ENCODE measurements around the gene RFTN1.
A peak's percentile ranks its signal among the peaks of the same experiment; 100 is the strongest.

Gene RFTN1

DNA sequence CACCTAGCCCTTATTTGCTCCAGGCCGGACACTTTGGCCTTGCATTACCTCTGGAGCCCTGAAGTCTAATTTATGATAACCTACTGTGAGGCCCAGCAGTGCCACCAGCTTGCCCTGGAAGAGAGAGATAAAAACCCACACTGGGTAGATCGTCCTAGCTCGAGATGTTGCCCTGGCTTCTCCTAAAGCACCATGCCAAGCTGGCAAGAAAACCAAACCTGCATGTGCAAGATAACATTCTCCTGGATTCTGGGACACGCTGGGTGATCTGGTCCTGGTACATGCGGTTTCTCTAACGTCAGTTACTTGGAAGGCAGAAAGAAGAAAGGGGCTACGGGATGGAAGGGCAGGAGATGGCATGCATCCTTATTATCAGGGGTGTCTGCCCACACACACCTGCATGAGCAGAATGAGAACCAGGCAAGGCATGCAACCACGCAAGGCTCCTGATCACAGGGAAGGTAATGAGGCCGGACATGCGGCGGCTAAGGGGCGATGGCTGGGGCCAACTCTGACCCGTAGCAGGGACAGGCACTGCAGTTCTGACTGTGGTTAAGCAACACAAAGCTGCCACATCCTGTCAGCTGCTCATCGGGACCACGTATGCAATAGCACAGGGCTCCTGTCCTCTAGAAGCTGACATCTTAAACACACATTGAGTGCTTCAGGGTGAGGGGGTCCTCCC is 175.5 kb downstream of the RFTN1 start:
- no peak overlapping the region for H3K4ac ChIP-seq (ENCODE audit: low read length)
- H2BK5ac ChIP-seq (ENCODE audit: low read length): no peak overlapping the region
- no peak overlapping the region for H3K23ac ChIP-seq (ENCODE audit: low read depth, low read length, poor library complexity)
- no peak overlapping the region for H4K91ac ChIP-seq (ENCODE audit: low read depth, low read length, poor library complexity)
- H2BK15ac ChIP-seq (ENCODE audit: low read length): no peak overlapping the region
- no peak overlapping the region for H2BK120ac ChIP-seq (ENCODE audit: low read depth, low read length)
- H3K9me3 ChIP-seq (replicated peaks in 1 of 2; ENCODE audit: control insufficient read depth in 2 of 2, insufficient read depth in 1 of 2, low read depth in 1 of 2, low read length in 2 of 2): peaks cover 0 to 7% of the 10 kb centered on the region in 2 donors
- no peak overlapping the region for H3K27ac ChIP-seq (replicated peaks; ENCODE audit: low read length)
- H4K8ac ChIP-seq (ENCODE audit: low read depth, low read length): no peak overlapping the region
- no peak overlapping the region for H3K14ac ChIP-seq (ENCODE audit: low read length)
- H2AFZ ChIP-seq (ENCODE audit: low read length): no peak overlapping the region
- no peaks in the 10 kb centered on the region for H3K79me1 ChIP-seq (ENCODE audit: low read depth, low read length)
- peaks cover 2 to 4% of the 10 kb centered on the region in 2 donors for H3K36me3 ChIP-seq (replicated peaks in 1 of 2; ENCODE audit: control insufficient read depth in 2 of 2, insufficient read depth in 2 of 2, low read length in 2 of 2)
- no peak overlapping the region for H3K9ac ChIP-seq (ENCODE audit: low read depth, low read length, poor library complexity)
- peak overlapping the region; percentile 50 for H3K18ac ChIP-seq (ENCODE audit: low read length)
- no peak overlapping the region for H3K4me2 ChIP-seq (ENCODE audit: insufficient read depth, low read length, poor library complexity, severe bottlenecking)
- no CpG with 5 or more reads among the region's 15 CpGs for whole genome bisulfite sequencing, 2 donors (ENCODE audit: extremely low coverage in 2 of 2, insufficient read length in 2 of 2, insufficient replicate concordance in 1 of 2)
- no peak overlapping the region for H2BK12ac ChIP-seq (ENCODE audit: low read length)
- DNase-seq (ENCODE audit: low spot score): no peak
- H2AK5ac ChIP-seq (ENCODE audit: low read depth, low read length): no peak overlapping the region
- no peaks in the 10 kb centered on the region for H3K27me3 ChIP-seq (ENCODE audit: control insufficient read depth in 3 of 3, insufficient read depth in 3 of 3, low read depth in 1 of 3, low read length in 3 of 3)
- H3K4me3 ChIP-seq (ENCODE audit: low read length in 2 of 2): no peak overlapping the region
- peaks cover 11 to 12% of the 10 kb centered on the region in 2 donors for H3K4me1 ChIP-seq (ENCODE audit: control insufficient read depth in 2 of 2, insufficient read depth in 1 of 2, low read depth in 1 of 2, low read length in 2 of 2)

DNA sequence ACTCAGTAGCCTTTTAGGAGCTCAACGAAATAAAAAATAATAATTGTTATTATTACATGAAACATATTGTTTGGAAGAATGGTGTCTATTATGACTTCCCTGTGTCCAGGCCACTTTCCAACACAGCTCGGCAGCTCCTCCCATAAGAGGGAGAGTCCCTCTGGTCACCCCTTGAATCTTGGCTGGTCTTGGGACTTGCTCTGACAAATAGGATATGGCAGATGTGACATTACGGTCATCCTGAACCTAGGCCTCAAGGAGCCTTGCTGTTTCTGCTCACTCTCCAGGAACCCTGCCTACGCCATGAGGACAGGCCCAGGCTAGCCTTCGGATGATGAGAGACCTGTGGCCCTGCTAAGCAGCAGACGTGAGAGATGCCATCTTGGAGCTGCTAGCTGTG is 176.7 kb downstream of the RFTN1 start:
- no peak overlapping the region for H2AK5ac ChIP-seq (ENCODE audit: low read depth, low read length)
- no peaks in the 10 kb centered on the region for H3K79me1 ChIP-seq (ENCODE audit: low read depth, low read length)
- H3K27ac ChIP-seq (replicated peaks; ENCODE audit: low read length): no peak overlapping the region
- H3K4me3 ChIP-seq (ENCODE audit: low read length in 2 of 2): no peak overlapping the region
- H3K18ac ChIP-seq (ENCODE audit: low read length): no peak overlapping the region
- peaks cover 2 to 10% of the 10 kb centered on the region in 2 donors for H3K9me3 ChIP-seq (replicated peaks in 1 of 2; ENCODE audit: control insufficient read depth in 2 of 2, insufficient read depth in 1 of 2, low read depth in 1 of 2, low read length in 2 of 2)
- H3K23ac ChIP-seq (ENCODE audit: low read depth, low read length, poor library complexity): no peak overlapping the region
- no peak overlapping the region for H3K14ac ChIP-seq (ENCODE audit: low read length)
- no peak overlapping the region for H2BK12ac ChIP-seq (ENCODE audit: low read length)
- H3K4me2 ChIP-seq (ENCODE audit: insufficient read depth, low read length, poor library complexity, severe bottlenecking): no peak overlapping the region
- WGBS, 2 donors (ENCODE audit: extremely low coverage in 2 of 2, insufficient read length in 2 of 2, insufficient replicate concordance in 1 of 2): no CpG with 5 or more reads among the region's 6 CpGs
- H2BK120ac ChIP-seq (ENCODE audit: low read depth, low read length): no peak overlapping the region
- no peaks in the 10 kb centered on the region for H3K27me3 ChIP-seq (ENCODE audit: control insufficient read depth in 3 of 3, insufficient read depth in 3 of 3, low read depth in 1 of 3, low read length in 3 of 3)
- H4K8ac ChIP-seq (ENCODE audit: low read depth, low read length): no peak overlapping the region
- DNase-seq (ENCODE audit: low spot score): no peak
- H4K91ac ChIP-seq (ENCODE audit: low read depth, low read length, poor library complexity): no peak overlapping the region
- H2BK15ac ChIP-seq (ENCODE audit: low read length): no peak overlapping the region
- no peak overlapping the region for H3K4ac ChIP-seq (ENCODE audit: low read length)
- no peak overlapping the region for H2AFZ ChIP-seq (ENCODE audit: low read length)
- no peak overlapping the region for H3K9ac ChIP-seq (ENCODE audit: low read depth, low read length, poor library complexity)
- H3K4me1 ChIP-seq (ENCODE audit: control insufficient read depth in 2 of 2, insufficient read depth in 1 of 2, low read depth in 1 of 2, low read length in 2 of 2): peaks cover 12 to 18% of the 10 kb centered on the region in 2 donors
- H2BK5ac ChIP-seq (ENCODE audit: low read length): no peak overlapping the region
- H3K36me3 ChIP-seq (replicated peaks in 1 of 2; ENCODE audit: control insufficient read depth in 2 of 2, insufficient read depth in 2 of 2, low read length in 2 of 2): peaks cover 2 to 4% of the 10 kb centered on the region in 2 donors

DNA sequence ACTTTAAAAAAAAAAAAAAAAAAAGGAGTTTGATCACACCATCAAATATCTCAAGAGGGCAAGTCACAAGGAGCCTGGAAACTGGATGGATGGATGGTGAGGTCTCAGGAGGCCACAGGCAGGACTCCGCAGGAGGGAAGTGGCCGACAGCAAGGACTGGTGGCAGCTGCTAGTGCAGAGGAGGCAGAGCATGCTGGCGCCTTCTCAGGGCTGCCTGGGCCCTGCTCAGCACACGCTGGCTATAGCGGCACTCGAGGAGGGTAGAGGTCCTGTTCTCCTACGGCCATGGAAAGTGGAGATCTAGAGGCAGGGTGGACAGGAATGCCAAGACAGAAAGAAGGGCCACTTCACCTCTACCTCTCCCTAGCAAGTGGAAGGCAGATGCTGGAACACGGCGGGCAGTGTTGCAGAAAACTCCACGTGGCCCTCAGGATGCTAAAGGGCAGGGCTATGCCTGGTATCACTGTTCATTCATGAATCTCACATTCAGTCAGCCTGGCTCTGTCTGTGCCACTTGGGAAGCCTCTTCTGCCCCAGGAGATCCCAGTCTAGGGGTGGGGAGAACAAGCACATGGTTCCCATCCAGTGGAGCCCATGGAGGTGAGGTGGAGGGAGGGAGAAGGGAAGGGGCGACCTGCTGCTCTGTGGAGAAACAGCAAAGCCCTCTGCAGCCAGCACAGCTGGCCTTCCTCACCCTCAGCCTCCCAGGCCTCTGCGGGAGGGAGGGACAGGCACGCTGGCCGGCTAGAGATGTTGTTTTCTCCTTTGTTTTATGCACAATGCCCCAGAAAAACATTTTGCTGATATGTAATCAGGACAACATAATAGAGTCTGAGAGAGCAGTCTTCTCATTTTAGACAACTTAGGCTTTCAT is 177.5 kb downstream of the RFTN1 start:
- Histone ChIP-seq H3K9me3 (replicated peaks in 1 of 2; ENCODE audit: control insufficient read depth in 2 of 2, insufficient read depth in 1 of 2, low read depth in 1 of 2, low read length in 2 of 2) (peaks cover 4 to 18% of the 10 kb centered on the region in 2 donors), H3K36me3 (replicated peaks in 1 of 2; ENCODE audit: control insufficient read depth in 2 of 2, insufficient read depth in 2 of 2, low read length in 2 of 2) (peaks cover 2 to 4% of the 10 kb centered on the region in 2 donors), H3K4me2 (ENCODE audit: insufficient read depth, low read length, poor library complexity, severe bottlenecking) (no peak overlapping the region), H4K91ac (ENCODE audit: low read depth, low read length, poor library complexity) (no peak overlapping the region), H3K18ac (ENCODE audit: low read length) (peak overlapping the region; percentile 71), H3K79me1 (ENCODE audit: low read depth, low read length) (no peaks in the 10 kb centered on the region), H3K9ac (ENCODE audit: low read depth, low read length, poor library complexity) (peak overlapping the region; percentile 63), H3K14ac (ENCODE audit: low read length) (no peak overlapping the region), H2BK120ac (ENCODE audit: low read depth, low read length) (no peak overlapping the region), H2BK15ac (ENCODE audit: low read length) (no peak overlapping the region), H2BK12ac (ENCODE audit: low read length) (no peak overlapping the region), H3K4ac (ENCODE audit: low read length) (no peak overlapping the region), H3K4me3 (ENCODE audit: low read length in 2 of 2) (no peak overlapping the region), H3K27me3 (ENCODE audit: control insufficient read depth in 3 of 3, insufficient read depth in 3 of 3, low read depth in 1 of 3, low read length in 3 of 3) (no peaks in the 10 kb centered on the region), H2AK5ac (ENCODE audit: low read depth, low read length) (no peak overlapping the region), H2BK5ac (ENCODE audit: low read length) (no peak overlapping the region), H2AFZ (ENCODE audit: low read length) (no peak overlapping the region), H3K23ac (ENCODE audit: low read depth, low read length, poor library complexity) (peak overlapping the region; percentile 9), H3K27ac (replicated peaks; ENCODE audit: low read length) (no peak overlapping the region), H4K8ac (ENCODE audit: low read depth, low read length) (no peak overlapping the region), H3K4me1 (ENCODE audit: control insufficient read depth in 2 of 2, insufficient read depth in 1 of 2, low read depth in 1 of 2, low read length in 2 of 2) (peaks cover 12 to 18% of the 10 kb centered on the region in 2 donors)
- DNase-seq (ENCODE audit: low spot score): no peak
- no CpG with 5 or more reads among the region's 14 CpGs for WGBS, 2 donors (ENCODE audit: extremely low coverage in 2 of 2, insufficient read length in 2 of 2, insufficient replicate concordance in 1 of 2)

DNA sequence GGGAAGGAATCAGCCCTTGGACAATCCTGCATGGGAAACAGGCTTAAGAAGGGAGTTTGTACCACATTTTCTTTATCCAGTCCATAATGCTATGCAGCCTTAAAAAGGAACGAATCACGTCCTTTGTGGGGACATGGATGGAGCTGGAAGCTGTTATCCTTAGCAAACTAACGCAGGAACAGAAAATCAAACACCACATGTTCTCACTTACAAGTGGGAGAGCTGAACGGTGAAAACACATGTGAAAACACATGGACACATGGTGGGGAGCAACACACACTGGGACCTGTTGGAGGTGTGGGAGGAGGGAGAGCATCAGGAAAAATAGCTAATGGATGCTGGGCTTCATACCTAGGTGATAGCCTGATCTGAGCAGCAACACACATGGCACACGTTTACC is 178.2 kb downstream of the RFTN1 start:
- Histone ChIP-seq H3K14ac (ENCODE audit: low read length) (no peak overlapping the region), H3K4ac (ENCODE audit: low read length) (no peak overlapping the region), H4K8ac (ENCODE audit: low read depth, low read length) (no peak overlapping the region), H3K9me3 (replicated peaks in 1 of 2; ENCODE audit: control insufficient read depth in 2 of 2, insufficient read depth in 1 of 2, low read depth in 1 of 2, low read length in 2 of 2) (peaks cover 4 to 25% of the 10 kb centered on the region in 2 donors), H3K36me3 (replicated peaks in 1 of 2; ENCODE audit: control insufficient read depth in 2 of 2, insufficient read depth in 2 of 2, low read length in 2 of 2) (peaks cover 2 to 4% of the 10 kb centered on the region in 2 donors), H2AFZ (ENCODE audit: low read length) (no peak overlapping the region), H3K4me3 (ENCODE audit: low read length in 2 of 2) (no peak overlapping the region), H4K91ac (ENCODE audit: low read depth, low read length, poor library complexity) (no peak overlapping the region), H2BK5ac (ENCODE audit: low read length) (no peak overlapping the region), H3K4me1 (ENCODE audit: control insufficient read depth in 2 of 2, insufficient read depth in 1 of 2, low read depth in 1 of 2, low read length in 2 of 2) (peaks cover 12 to 22% of the 10 kb centered on the region in 2 donors), H2BK15ac (ENCODE audit: low read length) (no peak overlapping the region), H3K18ac (ENCODE audit: low read length) (no peak overlapping the region), H2AK5ac (ENCODE audit: low read depth, low read length) (no peak overlapping the region), H3K79me1 (ENCODE audit: low read depth, low read length) (no peaks in the 10 kb centered on the region), H2BK12ac (ENCODE audit: low read length) (no peak overlapping the region), H3K27me3 (ENCODE audit: control insufficient read depth in 3 of 3, insufficient read depth in 3 of 3, low read depth in 1 of 3, low read length in 3 of 3) (no peaks in the 10 kb centered on the region), H3K23ac (ENCODE audit: low read depth, low read length, poor library complexity) (no peak overlapping the region), H3K9ac (ENCODE audit: low read depth, low read length, poor library complexity) (no peak overlapping the region), H3K4me2 (ENCODE audit: insufficient read depth, low read length, poor library complexity, severe bottlenecking) (no peak overlapping the region), H2BK120ac (ENCODE audit: low read depth, low read length) (no peak overlapping the region), H3K27ac (replicated peaks; ENCODE audit: low read length) (no peak overlapping the region)
- no CpG with 5 or more reads among the region's 5 CpGs for WGBS, 2 donors (ENCODE audit: extremely low coverage in 2 of 2, insufficient read length in 2 of 2, insufficient replicate concordance in 1 of 2)
- no peak for DNase-seq (ENCODE audit: low spot score)

Measured in neuronal stem cell (in vitro differentiated cells).